H1 (cell line): ENCODE measurements around the gene LRRC49. TPM values are rescaled to one million over a fixed set of nuclear protein-coding genes. Genes with fewer than 3 reads are reported as not detected.
"Not testable (repeated sequence)": the region's sequence is repeated elsewhere in the genome, so short reads cannot be mapped to it uniquely, and the experiment has no call there.

ENCODE experiments used
- CTCF ChIA-PET: fragments of 300-600 bp; sonication (Branson Sonifier 250); formaldehyde crosslinking; loops from one replicate; lab custom pipeline; 2021; ENCODE audit not compliant: partially characterized antibody; lab: Charles Lee
- POLR2A ChIA-PET: fragments of 300-600 bp; sonication (Branson Sonifier 250); formaldehyde crosslinking; loops from one replicate; lab custom pipeline; 2021; ENCODE audit warnings: inconsistent platforms; ENCODE audit not compliant: partially characterized antibody; lab: Charles Lee
- DNase-seq, 2 experiments: peaks; one replicate each; pipeline versions ENCODE4 v3.0.0 to v3.0.0-alpha.2; 2010 to 2022; ENCODE audit warnings: low spot score in 2 of 2, low read depth in 1 of 2, mixed read lengths in 1 of 2
- FAIRE-seq: peaks from 2 replicates; lab custom pipeline; 2011; peaks lifted over from hg19 to GRCh38; lab: Jason Lieb, UNC
- H2AFZ ChIP-seq: 2 replicates; pipeline ENCODE4 v1.8.1; 2012; ENCODE audit warnings: low read length, inconsistent platforms
- H2AK5ac ChIP-seq: 2 replicates; pipeline ENCODE4 v1.6.1; 2013; ENCODE audit warnings: low read depth, low read length
- H2BK120ac ChIP-seq: replicated peaks from 2 replicates; pipeline ENCODE3; 2013; ENCODE audit warnings: low read depth, low read length, inconsistent platforms
- H2BK12ac ChIP-seq: 2 replicates; pipeline ENCODE4 v1.6.1; 2013; ENCODE audit warnings: low read depth, low read length
- H2BK15ac ChIP-seq: 2 replicates; pipeline ENCODE4 v1.6.1; 2013; ENCODE audit warnings: low read length
- H2BK20ac ChIP-seq: 2 replicates; pipeline ENCODE4 v1.6.1; 2013; ENCODE audit warnings: low read length
- H2BK5ac ChIP-seq: 2 replicates; pipeline ENCODE4 v1.6.1; 2013; ENCODE audit warnings: low read depth, low read length
- H3K14ac ChIP-seq: 2 replicates; pipeline ENCODE4 v1.6.1; 2013; ENCODE audit warnings: inconsistent platforms; ENCODE audit not compliant: insufficient read length
- H3K18ac ChIP-seq: 2 replicates; pipeline ENCODE4 v1.6.1; 2013; ENCODE audit warnings: low read length; ENCODE audit errors: extremely low read depth
- H3K23ac ChIP-seq: 2 replicates; pipeline ENCODE4 v1.6.1; 2013; ENCODE audit warnings: inconsistent platforms; ENCODE audit not compliant: insufficient read length
- H3K23me2 ChIP-seq: 2 replicates; pipeline ENCODE4 v1.6.1; 2013; ENCODE audit warnings: low read depth, low read length
- H3K27ac ChIP-seq: 2 replicates; pipeline ENCODE4 v1.6.1; 2011; ENCODE audit warnings: low read depth, low read length, inconsistent platforms
- H3K27me3 ChIP-seq, 4 experiments: replicated peaks in 1 of 4; 1 replicate in 1 of 4; 2 replicates in 3 of 4; pipeline versions ENCODE4 v1.6.1 to v1.8.1; 2011 to 2013; ENCODE audit warnings: low read length in 3 of 4, mild to moderate bottlenecking in 3 of 4, inconsistent platforms in 2 of 4, mixed read lengths in 2 of 4, moderate library complexity in 1 of 4; ENCODE audit not compliant: control insufficient read depth in 3 of 4, insufficient read depth in 3 of 4; ENCODE audit errors: extremely low read depth in 1 of 4
- H3K36me3 ChIP-seq, 4 experiments: 2 replicates each; pipeline versions ENCODE4 v1.6.1 to v1.8.1; 2011 to 2013; ENCODE audit warnings: mild to moderate bottlenecking in 4 of 4, low read length in 3 of 4, moderate library complexity in 2 of 4, control low read depth in 1 of 4, inconsistent platforms in 1 of 4; ENCODE audit not compliant: insufficient read depth in 4 of 4, control insufficient read depth in 2 of 4
- H3K4ac ChIP-seq: replicated peaks from 2 replicates; pipeline ENCODE3; 2013; ENCODE audit warnings: low read length, low read depth, mixed read lengths, inconsistent platforms; ENCODE audit not compliant: insufficient read length
- H3K4me1 ChIP-seq, 4 experiments: replicated peaks in 1 of 4; 1 replicate in 1 of 4; 2 replicates in 3 of 4; pipeline versions ENCODE4 v1.6.1 to v1.8.1; 2011 to 2013; ENCODE audit warnings: low read length in 3 of 4, inconsistent platforms in 2 of 4, mixed read lengths in 1 of 4; ENCODE audit not compliant: insufficient read depth in 4 of 4, control insufficient read depth in 3 of 4
- H3K4me2 ChIP-seq, 2 experiments: 2 replicates each; pipeline versions ENCODE4 v1.6.1 to v1.8.1; 2011 to 2013; ENCODE audit warnings: low read depth in 2 of 2, low read length in 2 of 2, control low read depth in 1 of 2, inconsistent platforms in 1 of 2, mild to moderate bottlenecking in 1 of 2; ENCODE audit not compliant: insufficient read depth in 1 of 2
- H3K4me3 ChIP-seq, 4 experiments: fragments of 200-600, 300-600 bp in 1 of 4; sonication (generic), shearing (Covaris generic), sonication (Bioruptor Twin) in 1 of 4; 2 replicates each; pipeline versions ENCODE4 v1.5.1 to v1.8.1; 2011 to 2016; ENCODE audit warnings: low read length in 4 of 4, low read depth in 3 of 4, control low read depth in 2 of 4, inconsistent platforms in 2 of 4, mild to moderate bottlenecking in 2 of 4, mixed read lengths in 1 of 4, moderate library complexity in 1 of 4; ENCODE audit not compliant: insufficient read depth in 2 of 4; ENCODE audit errors: extremely low read depth in 1 of 4
- H3K56ac ChIP-seq: replicated peaks from 2 replicates; pipeline ENCODE3; 2013; ENCODE audit warnings: low read depth, mild to moderate bottlenecking, mixed read lengths, low read length, inconsistent platforms; ENCODE audit not compliant: insufficient read length
- H3K79me1 ChIP-seq: 2 replicates; pipeline ENCODE4 v1.6.1; 2013; ENCODE audit warnings: low read depth, low read length, control low read depth
- H3K79me2 ChIP-seq, 2 experiments: 2 replicates each; pipeline versions ENCODE4 v1.6.1 to v1.8.1; 2012 to 2013; ENCODE audit warnings: low read length in 2 of 2, mild to moderate bottlenecking in 2 of 2, inconsistent platforms in 1 of 2; ENCODE audit not compliant: insufficient read depth in 2 of 2, control insufficient read depth in 1 of 2
- H3K9ac ChIP-seq, 4 experiments: replicated peaks in 1 of 4; 1 replicate in 1 of 4; 2 replicates in 3 of 4; pipeline versions ENCODE4 v1.6.1 to v1.8.1; 2011 to 2013; ENCODE audit warnings: low read depth in 3 of 4, low read length in 3 of 4, control low read depth in 2 of 4, mild to moderate bottlenecking in 2 of 4, moderate library complexity in 2 of 4, inconsistent platforms in 1 of 4; ENCODE audit errors: extremely low read depth in 1 of 4
- H3K9me3 ChIP-seq, 2 experiments: 2 replicates each; pipeline versions ENCODE4 v1.6.1 to v1.8.1; 2012 to 2013; ENCODE audit warnings: mild to moderate bottlenecking in 2 of 2, moderate library complexity in 2 of 2, control low read depth in 1 of 2, inconsistent platforms in 1 of 2, low read depth in 1 of 2, low read length in 1 of 2, mixed read lengths in 1 of 2; ENCODE audit not compliant: insufficient read depth in 2 of 2
- H4K20me1 ChIP-seq, 2 experiments: replicated peaks in 1 of 2; 2 replicates each; pipeline versions ENCODE3 to v1.8.1; 2011 to 2013; ENCODE audit warnings: inconsistent platforms in 2 of 2, low read length in 2 of 2, mild to moderate bottlenecking in 1 of 2; ENCODE audit not compliant: insufficient read depth in 2 of 2, control insufficient read depth in 1 of 2
- H4K5ac ChIP-seq: 2 replicates; pipeline ENCODE4 v1.6.1; 2013; ENCODE audit warnings: low read length, low read depth, mixed read lengths, inconsistent platforms; ENCODE audit not compliant: insufficient read length
- H4K8ac ChIP-seq: 2 replicates; pipeline ENCODE4 v1.8.0; 2013; ENCODE audit warnings: mild to moderate bottlenecking, moderate library complexity, low read length, inconsistent platforms; ENCODE audit not compliant: insufficient read depth; ENCODE audit errors: extremely low read depth
- H4K91ac ChIP-seq: replicated peaks from 2 replicates; pipeline ENCODE3; 2013; ENCODE audit warnings: low read length, mixed read lengths, inconsistent platforms; ENCODE audit not compliant: insufficient read length
- WGBS, 2 experiments: shearing (Covaris generic) in 1 of 2; methylation state at CpG; one replicate each; pipeline versions ENCODE4 v1.1.6 to v1.1.7; 2013 to 2015; ENCODE audit warnings: low lambda C conversion rate in 2 of 2, mixed read lengths in 2 of 2, inconsistent platforms in 1 of 2, low coverage in 1 of 2, missing lambda C conversion rate in 1 of 2; ENCODE audit not compliant: insufficient replicate concordance in 2 of 2, insufficient coverage in 1 of 2, insufficient read length in 1 of 2; ENCODE audit errors: extremely low coverage in 1 of 2, missing lambda C conversion rate in 1 of 2; 5-methylcytosine and 5-hydroxymethylcytosine counted together
- polyA plus RNA-seq, 7 experiments: library from polyadenylated mRNA; depleted of rRNA in 3 of 7; stranded (reverse) in 5 of 7; unstranded in 2 of 7; fragments of >200 nt in 5 of 7; fragments of 200-250 nt in 2 of 7; gene quantifications; 1 replicate in 5 of 7; 2 replicates in 1 of 7; 4 replicates in 1 of 7; pipeline versions ENCODE4 v1.2.1 to v1.2.3, GENCODE V29; 2011 to 2013; ENCODE audit warnings: missing spikeins in 2 of 7, mixed read lengths in 2 of 7
- total RNA-seq: library from RNA; stranded (reverse); fragmentation: NEBNext Ultra II Directional; extraction: Animal tissue kit (Norgen Biotek cat#: 25700); gene quantifications from 2 replicates; pipeline ENCODE4 v1.2.1, GENCODE V29; 2021

The LRRC49 gene
- total and polyA plus RNA-seq, 2 of the 8 experiments (the other 6 are each of a cell fraction or from before 2014, with no cell fraction given): 5.0 to 10.4 TPM

GRCh38 chr15:70858614-70859321 is 33.9 kb upstream of the LRRC49 start:
- H3K79me2 ChIP-seq, H3K9me3 ChIP-seq, H2BK20ac ChIP-seq, H3K4me3 ChIP-seq, H3K4ac ChIP-seq, H2AFZ ChIP-seq, H4K20me1 ChIP-seq, H3K56ac ChIP-seq, H4K8ac ChIP-seq, FAIRE-seq, H3K36me3 ChIP-seq, H2BK120ac ChIP-seq, H3K23ac ChIP-seq, H2BK5ac ChIP-seq, H3K27me3 ChIP-seq, H3K23me2 ChIP-seq, H3K9ac ChIP-seq, H3K14ac ChIP-seq, H3K4me1 ChIP-seq, H3K4me2 ChIP-seq, DNase-seq, H2BK15ac ChIP-seq, H3K18ac ChIP-seq, H4K5ac ChIP-seq, H3K79me1 ChIP-seq, H2AK5ac ChIP-seq, H4K91ac ChIP-seq, H3K27ac ChIP-seq: not testable (repeated sequence)
- WGBS, 2 experiments: 88% methylated on average over 9 of the region's 9 CpGs; no CpG with 5 or more reads in 1 of the 2 experiments
- CTCF ChIA-PET: interaction anchor here (0.6 to 2.4 kb wide), 5 partner anchors 11 to 757 kb away, joined by 3 to 7 read pairs (median 4); no protein-coding TSS in a partner anchor
- POLR2A ChIA-PET: interaction anchor here (1.4 kb wide), 1 partner anchor 12 kb away, joined by 3 read pairs; no protein-coding TSS in a partner anchor
- H2BK12ac ChIP-seq: peak overlapping the region; percentile 17; the same call in 1 of the 2 replicates
